NCI-H187 treated with DMSO at 0.1 percent for 48 hours (cell line): Measurements from ENCODE around the gene SYNE2.
"Not testable (repeated sequence)": the region's sequence is repeated elsewhere in the genome, so short reads cannot be mapped to it uniquely, and the experiment has no call there.

ENCODE experiments used
- DNase-seq: peaks from one replicate; lab custom pipeline; 2025; lab: John Stamatoyannopoulos, UW

Gene SYNE2

GRCh38 chr14:64125270-64125669 lies 272.5 kb downstream of the SYNE2 start:
- no peak for DNase-seq

GRCh38 chr14:64126548-64126947 lies 273.7 kb downstream of the SYNE2 start:
- DNase-seq: no peak

GRCh38 chr14:64137657-64138290 lies 285.0 kb downstream of the SYNE2 start:
- DNase-seq: no peak

- DNase-seq: no peak
Measured at GRCh38 chr14:64147126-64147790, 294.5 kb downstream of the SYNE2 start.

GRCh38 chr14:64149921-64150320 lies 297.1 kb downstream of the SYNE2 start:
- no peak for DNase-seq

- no peak for DNase-seq
Measured at GRCh38 chr14:64158608-64159007, 305.8 kb downstream of the SYNE2 start.

GRCh38 chr14:64159588-64159987 lies 306.8 kb downstream of the SYNE2 start:
- DNase-seq: no peak

- DNase-seq: no peak
Measured at GRCh38 chr14:64170181-64170580, 317.4 kb downstream of the SYNE2 start.

- no peak for DNase-seq
Measured at GRCh38 chr14:64174922-64175782, 322.3 kb downstream of the SYNE2 start.

- DNase-seq: no peak
Measured at GRCh38 chr14:64176330-64176729, 323.5 kb downstream of the SYNE2 start.

GRCh38 chr14:64178814-64179213 lies 326.0 kb downstream of the SYNE2 start:
- no peak for DNase-seq

GRCh38 chr14:64182908-64183307 lies 330.1 kb downstream of the SYNE2 start:
- DNase-seq: not testable (repeated sequence)

- no peak for DNase-seq
Measured at GRCh38 chr14:64184103-64184729, 331.4 kb downstream of the SYNE2 start.

GRCh38 chr14:64185184-64185583 lies 332.4 kb downstream of the SYNE2 start:
- no peak for DNase-seq

- DNase-seq: no peak
Measured at GRCh38 chr14:64186231-64187129, 333.7 kb downstream of the SYNE2 start.

- DNase-seq: no peak
Measured at GRCh38 chr14:64187331-64187730, 334.5 kb downstream of the SYNE2 start.

- no peak for DNase-seq
Measured at GRCh38 chr14:64190974-64191502, 338.2 kb downstream of the SYNE2 start.

GRCh38 chr14:64191756-64192155 lies 339.0 kb downstream of the SYNE2 start:
- no peak for DNase-seq

- DNase-seq: no peak
Measured at GRCh38 chr14:64193821-64194220, 341.0 kb downstream of the SYNE2 start.

GRCh38 chr14:64194404-64194803 lies 341.6 kb downstream of the SYNE2 start:
- no peak for DNase-seq

GRCh38 chr14:64195199-64195598 lies 342.4 kb downstream of the SYNE2 start:
- DNase-seq: no peak
